HG03521 (cell line): Measurements from ENCODE around the gene VPS13C.
A peak's percentile ranks its signal among the peaks of the same experiment; 100 is the strongest.
"Not testable (repeated sequence)": the region's sequence is repeated elsewhere in the genome, so short reads cannot be mapped to it uniquely, and the experiment has no call there.

Experiments
- ATAC-seq: cut with Tn5 transposase; IDR thresholded peaks from one replicate; pipeline ENCODE4 v1.9.1; 2021; ENCODE audit warnings: mild to moderate bottlenecking, moderate library complexity; ENCODE audit not compliant: unreplicated experiment

Gene VPS13C

DNA sequence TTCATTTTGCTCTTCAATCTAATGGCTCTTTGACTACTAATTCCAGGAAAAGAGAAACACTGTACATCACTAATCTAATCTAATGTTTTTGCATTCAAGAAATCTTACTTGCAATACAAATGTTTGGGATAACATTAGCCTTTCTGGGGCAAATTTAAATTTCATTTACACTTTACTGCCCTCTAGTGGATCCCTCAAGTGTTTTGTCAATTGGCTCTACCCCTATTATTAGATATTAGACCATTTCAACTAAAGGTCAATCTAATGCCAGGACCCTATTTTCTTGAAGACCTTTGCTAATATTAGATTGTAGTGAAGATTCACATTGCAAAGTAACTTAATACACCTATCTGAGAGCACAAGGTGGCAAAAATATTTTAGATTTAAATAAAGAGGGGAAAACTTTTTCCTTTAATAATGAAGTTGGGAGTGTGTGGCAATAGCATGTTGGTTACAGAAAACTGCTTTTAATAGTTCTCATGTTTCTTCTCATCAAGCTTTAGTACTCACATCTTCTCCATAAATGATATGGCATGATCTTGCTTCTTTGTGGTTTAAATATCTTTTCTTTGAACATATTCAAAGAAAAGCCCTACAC is 11.6 kb upstream of the VPS13C start:
- no peak for ATAC-seq

DNA sequence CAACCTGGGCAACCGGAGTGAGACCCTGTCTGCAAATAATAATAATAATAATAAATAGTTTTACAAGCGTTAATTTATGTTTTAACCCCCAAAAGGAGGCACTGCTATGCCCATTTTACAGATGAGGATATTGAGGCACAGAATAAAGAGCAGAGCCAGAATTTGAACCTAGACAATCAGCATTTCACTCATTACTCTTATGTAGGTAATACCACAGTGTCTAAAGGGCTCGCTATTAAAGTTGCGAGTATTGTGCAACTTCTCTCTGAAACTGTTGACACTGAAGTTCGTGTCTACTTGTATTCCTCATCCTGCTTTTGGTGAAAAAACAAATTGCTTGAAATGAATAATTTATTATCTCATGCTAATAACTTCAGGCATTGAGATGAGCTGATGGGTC is 9.3 kb upstream of the VPS13C start:
- ATAC-seq = no peak

DNA sequence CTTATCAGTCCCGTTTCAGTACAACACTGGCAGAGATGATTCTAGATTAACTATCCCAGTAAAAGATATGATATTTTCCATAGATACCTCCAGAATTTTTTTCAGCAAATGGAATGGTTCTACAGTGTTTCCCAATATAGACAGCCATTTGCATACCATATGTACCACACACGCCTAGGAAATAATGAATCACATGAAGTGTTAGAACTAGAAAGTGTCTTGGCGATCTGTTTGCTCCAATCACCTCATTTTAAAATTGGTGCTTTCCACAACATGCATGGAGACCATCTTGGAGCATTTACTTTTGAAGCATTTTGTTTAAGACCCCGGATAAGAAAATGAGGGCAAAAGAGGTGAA is 8.5 kb upstream of the VPS13C start:
- ATAC-seq = no peak

DNA sequence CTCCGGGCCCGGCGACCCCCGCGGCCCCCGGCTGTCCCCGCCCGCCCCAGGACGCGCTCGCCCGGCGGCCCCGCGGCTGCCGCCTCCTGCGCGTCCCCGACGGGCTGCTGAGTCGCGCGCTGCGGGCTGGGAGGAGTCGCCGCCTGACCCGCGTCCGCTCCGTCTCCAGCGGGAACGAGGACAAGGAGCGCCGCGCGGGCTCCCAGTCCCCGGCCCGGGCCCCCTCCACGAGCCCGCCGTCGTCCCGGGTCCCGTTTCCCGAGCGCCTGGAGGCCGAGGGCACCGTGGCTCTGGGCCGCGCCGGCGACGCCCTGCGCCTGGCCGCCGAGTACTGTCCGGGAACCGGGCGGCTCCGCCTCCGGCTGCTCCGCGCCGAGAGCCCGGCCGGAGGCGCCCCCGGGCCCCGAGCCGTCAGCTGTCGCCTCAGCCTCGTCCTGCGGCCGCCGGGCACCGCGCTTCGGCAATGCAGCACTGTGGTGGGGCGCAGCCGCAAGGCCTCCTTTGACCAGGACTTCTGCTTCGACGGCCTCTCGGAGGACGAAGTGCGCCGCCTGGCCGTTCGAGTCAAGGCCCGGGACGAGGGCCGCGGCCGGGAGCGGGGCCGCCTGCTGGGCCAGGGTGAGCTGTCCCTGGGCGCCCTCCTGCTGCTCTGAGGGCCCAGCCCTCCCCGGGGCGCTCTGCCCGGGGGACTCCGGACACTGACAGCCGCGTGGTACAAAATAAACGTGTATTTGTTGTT is 8.0 kb upstream of the VPS13C start:
- no peak for ATAC-seq

DNA sequence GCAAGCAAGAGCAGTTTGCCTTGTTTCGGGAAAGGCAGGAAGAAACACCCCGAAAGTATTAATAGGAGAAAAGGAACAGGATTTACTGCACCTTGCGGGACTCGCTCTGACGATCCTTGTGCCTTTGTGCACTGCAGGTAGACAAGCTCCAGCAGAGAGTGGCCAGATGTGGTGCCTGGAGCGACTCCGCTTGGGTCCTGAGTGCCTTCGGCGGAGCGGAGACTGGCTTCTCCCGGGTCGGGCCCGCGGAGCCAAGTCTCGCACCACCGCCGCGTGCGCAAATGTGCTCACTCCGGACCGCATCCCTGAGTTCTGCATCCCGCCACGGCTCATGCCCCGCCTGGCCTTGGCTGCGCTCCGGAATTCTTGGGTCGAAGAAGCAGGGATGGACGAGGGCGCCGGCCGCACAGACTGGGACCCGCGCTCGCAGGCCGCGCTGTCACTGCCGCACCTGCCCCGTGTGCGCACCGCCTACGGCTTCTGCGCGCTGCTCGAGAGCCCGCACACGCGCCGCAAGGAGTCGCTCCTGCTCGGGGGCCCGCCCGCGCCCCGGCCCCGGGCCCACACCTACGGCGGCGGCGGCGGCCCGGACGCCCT is 7.3 kb upstream of the VPS13C start:
- no peak for ATAC-seq

DNA sequence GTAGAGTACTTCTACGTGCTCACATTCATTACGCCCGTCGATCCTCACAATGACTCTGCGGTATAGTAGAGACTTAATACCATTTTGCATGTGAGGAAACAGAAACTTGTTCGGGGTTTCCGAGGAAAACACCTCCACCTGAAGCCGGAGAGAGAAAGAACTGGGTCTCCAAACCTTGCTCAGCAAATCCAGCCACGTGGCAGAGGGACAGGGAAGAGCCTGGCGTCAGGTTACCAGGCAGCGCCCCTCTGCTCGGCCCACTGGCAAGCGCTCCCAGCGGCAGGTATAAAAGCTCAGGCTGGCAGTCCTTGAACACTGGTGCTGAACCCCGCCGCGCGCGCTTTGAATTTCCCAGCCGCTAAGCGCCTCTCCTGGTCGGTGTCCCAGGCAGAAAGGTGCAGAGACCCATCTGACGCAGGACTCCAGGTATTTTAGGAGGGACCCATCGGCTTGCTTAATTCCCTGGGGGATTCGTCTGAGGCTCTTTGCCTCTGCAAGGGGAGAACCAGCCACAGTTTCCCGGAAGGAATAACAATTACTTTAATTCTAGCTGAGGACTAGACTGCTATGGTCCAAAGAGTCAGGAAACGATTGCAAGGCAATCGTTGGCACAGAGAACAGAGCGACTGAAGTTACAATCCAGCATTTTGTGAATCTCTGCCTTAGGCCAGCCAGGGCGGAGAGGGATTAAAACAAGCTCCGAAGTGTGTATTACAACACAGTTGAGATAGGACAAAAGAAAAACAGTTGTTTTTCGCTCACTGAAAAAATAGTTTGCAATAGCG is 6.6 kb upstream of the VPS13C start, which contains the start of gene C2CD4A:
C2CD4A (plus strand) TSS at position 315 of the 785 bp plus-strand sequence. CDS start 637 bp downstream, outside the sequence.
- ATAC-seq = no peak

DNA sequence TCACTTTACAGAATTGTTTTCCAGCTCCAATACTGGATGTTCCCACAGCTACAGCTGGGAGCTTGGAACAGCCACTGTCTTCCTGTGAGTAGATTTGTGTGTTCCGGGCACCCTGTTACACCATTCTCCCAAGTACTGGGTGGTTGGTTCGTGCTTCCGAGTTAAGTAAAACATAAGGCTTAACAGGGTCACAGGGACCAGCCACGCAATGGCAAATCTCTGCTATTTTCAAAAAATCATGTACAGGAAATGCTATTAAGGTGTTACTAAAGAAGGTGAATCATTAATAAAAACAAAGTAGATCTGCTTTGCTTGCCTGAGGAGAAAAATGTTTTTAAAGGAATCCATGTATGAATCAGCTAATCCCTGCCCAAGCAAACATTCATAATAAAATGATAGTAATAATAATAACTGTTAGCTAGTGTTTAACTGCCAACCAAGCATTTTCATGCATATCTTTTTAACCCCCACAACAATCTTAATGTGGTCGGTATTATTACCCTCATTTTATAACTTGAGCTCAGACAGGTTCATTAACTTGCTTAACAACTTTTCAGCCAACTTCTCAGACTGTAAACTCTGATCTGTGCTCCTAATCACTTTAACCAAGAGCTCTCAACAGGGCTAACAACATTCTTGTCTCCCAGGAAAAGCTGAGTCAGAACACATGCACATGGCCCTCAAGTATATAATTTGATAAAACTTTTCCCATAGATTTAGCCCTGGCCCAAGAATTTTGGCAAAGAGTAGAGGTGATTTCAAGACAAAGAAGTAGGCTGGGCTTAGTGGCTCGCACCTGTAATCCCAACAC is 3.8 kb upstream of the VPS13C start:
- ATAC-seq = no peak

DNA sequence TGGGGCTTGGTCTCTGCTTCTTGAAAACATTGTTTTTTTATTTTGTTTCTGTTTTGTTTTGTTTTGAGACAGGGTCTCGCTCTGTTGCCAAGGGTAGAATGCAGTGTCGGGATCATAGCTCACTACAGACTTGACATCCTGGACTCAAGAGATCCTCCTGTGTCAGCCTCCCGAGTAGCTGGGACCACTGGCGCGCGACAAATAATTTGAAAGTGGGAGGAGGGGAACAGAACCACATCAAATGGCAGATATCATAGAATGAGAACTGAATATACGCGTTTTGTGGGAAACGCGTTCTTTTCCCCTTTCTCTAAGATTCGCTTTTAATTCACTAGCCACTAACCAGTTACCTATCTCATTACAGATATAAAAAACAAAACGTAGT is 641 bp upstream of the VPS13C start:
- ATAC-seq = no peak

DNA sequence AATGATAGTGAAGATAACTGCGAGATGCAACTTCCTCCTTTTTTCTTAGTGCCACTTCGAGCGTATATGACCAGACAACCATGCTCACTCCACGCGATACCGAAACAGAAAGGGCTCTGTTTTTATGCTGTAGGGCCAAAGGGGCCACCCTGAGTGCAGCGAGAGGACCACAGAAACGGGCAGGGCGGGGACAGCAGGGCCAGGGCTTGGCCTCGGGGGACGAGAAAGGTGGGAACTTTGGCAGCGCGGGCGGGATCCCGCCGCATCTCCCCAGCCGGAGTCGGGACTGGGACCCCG is 483 bp downstream of the VPS13C start:
- ATAC-seq = peak; percentile 62

DNA sequence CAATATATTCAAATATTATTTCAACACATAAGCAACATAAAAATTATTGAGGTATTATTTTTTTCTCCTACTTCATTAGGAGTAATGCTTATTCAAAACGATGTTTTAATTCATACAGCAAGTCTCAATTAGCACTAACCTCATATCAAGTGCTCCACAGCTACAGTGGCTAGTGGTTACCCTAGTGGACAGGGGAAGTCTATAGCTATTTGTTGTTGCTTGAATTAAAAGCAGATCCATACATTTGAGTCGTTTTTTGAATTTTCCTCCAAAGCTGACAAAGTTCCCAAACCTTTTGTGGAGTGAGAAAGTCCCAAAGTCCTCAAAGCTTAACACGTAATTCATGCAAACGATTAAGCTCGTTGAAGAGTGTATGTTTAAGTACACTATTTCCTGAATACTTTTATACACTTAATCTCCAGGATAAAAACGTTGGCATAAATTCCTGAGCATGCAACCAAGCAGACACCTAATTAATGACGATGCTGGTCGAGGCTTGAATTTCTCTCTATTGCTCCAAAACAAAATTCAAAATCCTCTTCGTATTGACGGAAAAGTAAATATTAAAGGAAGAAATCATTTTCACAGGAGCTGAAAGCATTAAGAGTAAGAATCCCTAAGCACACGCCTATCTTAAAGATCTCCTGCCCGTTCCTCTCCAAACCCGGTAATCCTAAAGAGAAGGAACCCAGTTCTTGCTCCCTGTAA is 985 bp downstream of the VPS13C start:
- ATAC-seq = no peak

DNA sequence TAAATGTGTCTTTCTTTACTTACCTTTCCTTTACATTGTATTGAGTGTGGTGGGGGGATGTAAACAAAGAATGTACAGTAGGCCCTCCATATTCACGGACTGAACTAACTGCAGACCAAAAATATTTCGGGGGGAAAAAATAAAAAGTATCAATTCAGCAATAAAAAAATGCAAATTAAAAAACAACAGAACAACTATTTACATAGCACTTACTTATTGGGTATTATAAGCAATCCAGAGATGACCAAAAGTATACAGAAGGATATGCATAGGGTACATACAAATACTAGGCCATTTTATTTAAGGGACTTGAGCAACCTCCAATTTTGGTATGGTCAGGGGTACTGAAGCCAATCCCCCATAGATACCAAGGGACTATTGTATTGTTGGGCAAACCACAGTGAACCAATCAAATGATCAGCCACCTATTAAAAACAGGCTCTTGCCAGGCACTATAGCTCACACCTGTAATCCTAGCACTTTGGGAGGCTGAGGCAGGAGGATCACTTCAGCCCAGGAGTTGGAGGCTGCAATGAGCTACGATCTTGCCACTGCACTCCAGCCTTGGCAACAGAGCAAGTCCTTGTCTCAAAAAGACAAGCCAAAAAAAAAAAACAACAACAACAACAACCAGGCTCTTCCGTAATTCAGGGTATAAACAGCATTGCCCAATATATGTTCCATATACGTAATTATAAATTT is 1.8 kb downstream of the VPS13C start:
- no peak for ATAC-seq

DNA sequence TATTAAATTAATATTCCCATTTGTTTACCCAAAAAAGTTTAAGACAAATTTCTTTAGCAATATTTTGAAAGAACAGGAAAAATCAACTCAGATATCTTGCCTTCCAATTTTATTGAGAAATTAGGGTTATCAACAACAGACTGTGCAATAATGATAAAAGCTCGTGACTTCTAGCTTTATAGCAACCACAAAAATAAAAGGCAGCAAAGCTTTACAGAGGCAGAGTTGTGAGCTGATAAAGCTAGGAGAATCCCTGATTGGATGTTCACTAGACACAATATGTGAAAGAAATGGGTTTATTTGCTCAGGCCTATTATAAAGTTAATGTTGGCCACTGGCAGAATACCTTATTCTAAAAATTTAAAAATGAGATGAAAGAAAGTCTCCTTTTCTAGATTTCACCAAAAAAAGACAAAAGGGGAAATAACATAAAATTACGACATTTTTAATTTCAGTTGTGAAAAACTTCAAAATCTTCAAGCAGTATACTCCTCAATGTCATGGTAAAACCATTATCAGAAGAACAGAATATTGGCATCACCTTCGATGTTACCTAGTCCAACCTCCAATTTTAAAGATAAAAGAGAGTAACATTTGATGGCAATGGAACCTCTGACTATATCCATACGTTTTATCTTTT is 2.8 kb downstream of the VPS13C start:
- no peak for ATAC-seq

DNA sequence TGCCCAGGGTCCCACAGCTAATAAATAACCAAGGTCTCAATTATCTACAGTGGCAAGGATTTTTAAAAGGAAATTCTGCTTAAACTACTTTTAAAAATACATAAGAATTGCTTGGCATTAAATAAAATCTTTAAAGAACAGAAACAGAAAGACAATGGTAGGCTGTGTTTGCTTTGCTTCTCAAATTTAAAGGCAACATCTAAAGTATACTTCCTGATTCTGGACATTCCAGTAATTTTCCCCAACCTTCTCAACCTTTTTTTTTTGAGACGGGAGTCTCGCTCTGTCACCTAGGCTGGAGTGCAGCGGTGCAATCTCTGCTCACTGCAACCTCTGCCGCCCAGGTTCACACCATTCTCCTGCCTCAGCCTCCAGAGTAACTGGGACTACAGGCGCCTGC is 5.3 kb downstream of the VPS13C start:
- no peak for ATAC-seq

DNA sequence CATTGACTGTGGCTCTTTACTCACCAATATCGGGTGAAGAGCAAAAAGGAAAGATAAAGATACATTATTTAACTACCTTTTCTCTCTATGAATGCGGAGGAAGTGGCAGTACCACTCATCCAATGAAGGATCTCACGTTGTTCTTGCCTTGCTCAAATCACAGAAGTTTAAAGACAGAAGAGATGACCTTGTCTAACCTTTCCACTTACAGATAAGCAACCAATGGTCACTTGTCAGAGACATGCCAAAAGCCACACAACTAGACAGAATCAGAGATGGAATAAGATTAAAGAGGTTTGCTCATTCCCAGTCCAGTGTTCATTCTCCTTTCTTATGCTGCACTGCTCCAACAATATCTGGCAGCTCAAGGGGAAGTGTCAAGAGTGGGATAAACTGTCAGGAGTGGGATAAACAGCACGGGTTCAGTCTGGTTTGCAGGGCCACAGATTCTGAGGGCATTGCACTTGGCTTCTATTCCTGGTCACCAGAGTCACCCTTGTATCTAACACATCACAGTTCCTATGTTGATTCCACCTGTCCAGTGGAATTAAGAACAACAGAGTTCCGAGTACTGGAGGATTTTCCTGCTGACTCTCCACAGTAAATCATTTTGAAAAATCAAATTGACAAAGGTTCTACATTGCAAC is 6.7 kb downstream of the VPS13C start:
- ATAC-seq = no peak

DNA sequence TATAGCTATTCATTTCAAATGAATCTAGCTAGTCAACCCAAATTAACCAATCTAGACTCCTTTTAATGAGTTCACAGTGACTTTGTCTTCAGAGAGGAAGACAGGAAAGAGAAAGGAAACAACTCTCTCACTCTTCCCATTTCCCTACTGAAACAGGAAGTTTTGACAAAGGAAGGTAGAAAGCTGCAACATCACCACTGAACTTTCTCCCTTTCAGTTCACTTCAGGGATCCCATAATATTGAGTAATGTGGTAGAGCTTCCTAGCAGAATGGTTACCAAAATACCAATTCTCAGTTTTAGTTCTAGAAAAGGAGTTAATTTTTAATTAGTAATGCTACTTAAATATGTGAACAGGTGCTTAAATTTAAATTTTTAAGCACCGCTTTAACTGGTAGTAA is 7.5 kb downstream of the VPS13C start:
- no peak for ATAC-seq

DNA sequence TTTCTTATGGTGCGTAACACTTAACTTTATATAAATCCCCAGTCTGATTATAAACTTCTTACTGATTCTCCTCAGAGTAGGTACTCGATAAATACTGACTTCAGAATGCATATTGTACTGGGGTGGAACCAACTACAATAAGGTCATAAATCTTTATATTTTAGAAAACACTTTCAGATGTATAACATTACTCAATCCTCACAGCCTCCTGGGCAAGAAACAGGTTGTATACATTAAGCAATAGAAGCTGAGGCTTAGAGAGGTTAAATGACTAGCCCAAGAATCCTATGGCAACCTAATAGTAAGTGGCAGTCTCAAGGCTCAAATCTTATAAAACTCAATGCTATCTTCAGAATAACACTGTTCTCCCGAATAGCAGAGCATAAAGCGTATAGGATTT is 9.1 kb downstream of the VPS13C start:
- ATAC-seq = no peak

DNA sequence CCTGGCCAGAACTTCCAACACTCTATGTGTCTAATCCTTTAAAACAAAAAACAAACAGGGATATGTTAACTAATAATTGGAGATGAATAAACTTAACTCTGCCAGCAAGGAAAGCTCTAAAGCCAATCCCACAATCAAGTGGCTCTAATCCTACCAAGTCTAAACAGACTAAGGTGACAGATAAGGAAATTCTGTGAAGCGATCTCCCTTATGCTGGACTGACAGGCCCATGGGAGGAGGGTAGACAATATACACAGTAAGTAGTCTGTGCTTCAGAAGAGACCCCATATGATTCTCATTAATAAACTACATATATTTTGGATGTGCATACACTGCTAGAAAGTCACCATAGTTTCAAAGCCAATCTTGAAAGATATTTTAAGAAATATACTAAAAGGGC is 10.1 kb downstream of the VPS13C start:
- ATAC-seq = no peak

DNA sequence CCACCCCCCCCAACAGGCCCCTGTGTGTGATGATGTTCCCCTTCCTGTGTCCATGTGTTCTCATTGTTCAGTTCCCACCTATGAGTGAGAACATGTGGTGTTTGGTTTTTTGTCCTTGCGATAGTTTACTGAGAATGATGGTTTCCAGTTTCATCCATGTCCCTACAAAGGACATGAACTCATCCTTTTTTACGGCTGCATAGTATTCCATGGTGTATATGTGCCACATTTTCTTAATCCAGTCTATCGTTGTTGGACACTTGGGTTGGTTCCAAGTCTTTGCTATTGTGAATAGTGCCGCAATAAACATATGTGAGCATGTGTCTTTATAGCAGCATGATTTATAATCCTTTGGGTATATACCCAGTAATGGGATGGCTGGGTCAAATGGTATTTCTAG is 12.0 kb downstream of the VPS13C start:
- not testable (repeated sequence) for ATAC-seq

DNA sequence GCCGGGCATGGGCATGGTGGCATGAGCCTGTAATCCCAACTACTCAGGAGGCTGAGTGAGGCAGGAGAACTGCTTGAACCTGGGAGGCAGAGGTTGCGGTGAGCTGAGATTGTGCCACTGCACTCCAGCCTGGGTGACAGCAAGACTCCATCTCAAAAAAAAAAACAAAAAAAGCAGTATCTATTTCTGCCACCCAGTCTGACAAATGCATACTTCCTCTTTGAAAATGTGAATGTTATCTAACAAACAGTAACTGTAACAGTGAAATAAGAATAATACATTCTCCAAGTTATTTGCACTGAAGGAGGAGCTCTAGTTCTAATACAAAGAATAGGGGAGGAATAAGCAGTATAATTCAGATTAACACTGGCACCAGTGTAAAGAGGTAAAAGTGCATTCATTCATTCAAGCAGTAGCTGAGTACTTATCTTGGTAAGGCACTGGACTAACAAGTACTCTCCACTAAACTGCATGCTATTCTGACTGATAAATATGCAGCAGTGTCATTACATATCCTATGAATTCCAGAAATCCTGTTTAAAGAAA is 12.9 kb downstream of the VPS13C start:
- ATAC-seq = no peak
